Putamen (tissue), 1 donor: ENCODE data around the gene PREX1.
A peak's percentile ranks its signal among the peaks of the same experiment; 100 is the strongest.

Experiments
- DNase-seq: peaks from one replicate; pipeline ENCODE4 v3.0.0-alpha.2; 2016; ENCODE audit warnings: low spot score

PREX1 gene

DNA sequence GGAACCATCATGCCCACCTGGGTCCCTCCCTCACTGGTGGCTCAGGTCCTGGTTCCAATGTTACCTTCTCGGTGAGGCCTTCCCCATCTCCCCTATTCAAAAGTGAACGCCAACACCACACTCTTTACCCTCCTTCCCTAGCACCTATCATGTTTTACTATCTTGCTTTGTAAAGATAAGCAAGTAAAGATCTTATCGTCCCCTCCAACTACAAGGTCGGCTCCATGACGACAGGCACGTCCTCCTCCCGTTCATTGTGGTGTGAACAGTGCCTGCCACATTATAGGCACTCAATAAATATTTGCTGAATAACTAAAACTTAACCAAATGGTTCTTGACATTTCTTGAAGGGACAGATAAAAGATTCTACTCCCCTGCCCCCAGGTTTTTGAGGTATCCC lies 147.1 kb downstream of the PREX1 start:
- no peak for DNase-seq

DNA sequence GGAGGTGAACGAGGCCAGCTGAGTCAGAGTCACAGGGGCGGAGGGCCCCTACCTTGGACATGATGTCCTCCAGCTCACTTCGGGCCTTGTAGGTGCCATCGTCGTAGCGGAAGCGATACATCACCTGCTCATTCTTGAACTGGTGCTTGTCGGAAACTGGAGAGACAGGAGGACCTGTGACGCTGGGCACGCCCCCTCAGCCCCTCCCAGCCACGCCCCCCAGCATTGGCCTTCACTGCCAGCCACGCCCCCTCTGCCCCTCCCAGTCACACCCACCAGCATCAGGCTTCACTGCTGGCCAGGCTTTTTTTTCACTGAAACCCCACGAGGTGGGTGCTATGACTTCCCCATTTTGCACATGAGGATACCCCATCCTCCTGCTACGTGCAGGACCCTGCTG lies 148.2 kb downstream of the PREX1 start:
- DNase-seq, result no peak

DNA sequence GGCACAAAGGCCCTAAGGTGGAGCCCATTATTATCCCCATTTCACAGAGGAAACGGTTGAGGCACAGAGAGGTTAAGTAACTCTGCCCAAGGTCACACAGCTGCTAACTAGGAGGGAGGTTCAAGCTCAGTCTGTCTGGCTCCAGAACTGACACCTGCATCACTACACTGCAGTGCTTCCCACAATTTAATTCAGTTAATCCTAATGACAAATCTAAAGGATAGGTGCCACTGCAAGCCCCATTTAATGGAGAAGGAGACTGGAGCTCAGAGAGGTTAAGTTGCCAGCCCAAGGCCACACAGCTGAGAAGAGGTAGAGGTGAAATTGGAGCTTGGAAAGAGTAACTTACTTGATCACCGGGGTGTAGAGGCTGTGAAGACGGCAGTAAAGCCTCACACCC lies 148.8 kb downstream of the PREX1 start:
- DNase-seq, result no peak

DNA sequence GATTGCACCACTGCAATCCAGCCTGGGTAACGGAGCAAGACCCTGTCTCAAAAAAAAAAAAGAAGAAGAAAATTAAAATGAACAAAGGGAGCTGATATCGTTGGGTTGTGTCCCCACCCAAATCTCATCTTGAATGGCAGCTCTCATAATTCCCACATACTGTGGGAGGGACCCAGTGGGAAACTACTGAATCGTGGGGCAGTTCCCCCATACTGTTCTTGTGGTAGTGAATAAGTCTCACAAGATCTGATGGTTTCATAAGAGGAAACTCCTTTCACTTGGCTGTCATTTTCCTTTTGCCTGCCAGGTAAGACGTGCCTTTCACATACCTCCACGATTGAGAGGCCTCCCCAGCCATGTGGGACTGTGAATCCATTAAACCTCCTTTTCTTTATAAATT lies 149.4 kb downstream of the PREX1 start:
- no peak for DNase-seq

DNA sequence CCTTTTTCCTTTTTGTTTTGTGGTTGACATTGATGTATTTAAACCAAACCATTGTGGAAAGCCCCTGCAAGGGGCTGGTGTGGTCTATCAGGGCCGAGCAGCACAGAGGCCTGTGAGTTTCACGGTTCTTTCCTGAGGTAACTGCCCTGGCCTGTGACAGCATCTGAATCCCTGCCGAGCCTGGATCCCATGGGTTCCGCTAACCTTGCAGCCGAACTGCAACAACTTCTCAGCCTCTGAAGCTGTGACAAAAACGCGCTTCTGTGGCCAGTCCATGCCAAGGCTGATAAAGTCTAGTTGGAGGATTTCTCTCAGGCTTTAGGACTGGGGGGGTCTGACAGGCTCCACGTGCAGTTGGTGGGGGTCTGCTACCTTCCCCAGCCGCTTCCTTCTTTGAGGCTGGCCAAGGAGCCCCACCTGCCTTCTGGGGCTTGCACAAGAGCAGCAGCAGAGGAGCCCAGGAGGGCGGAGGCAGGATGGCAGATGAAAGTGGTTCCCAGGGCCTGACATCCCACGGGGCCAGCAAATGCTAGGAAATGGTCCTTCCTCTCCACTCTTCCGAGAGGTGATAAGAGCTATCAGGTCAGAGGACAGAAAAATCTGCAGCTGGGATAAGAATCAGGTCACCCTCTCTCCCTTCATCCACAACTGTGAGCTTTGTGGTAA lies 150.9 kb downstream of the PREX1 start:
- no peak for DNase-seq

DNA sequence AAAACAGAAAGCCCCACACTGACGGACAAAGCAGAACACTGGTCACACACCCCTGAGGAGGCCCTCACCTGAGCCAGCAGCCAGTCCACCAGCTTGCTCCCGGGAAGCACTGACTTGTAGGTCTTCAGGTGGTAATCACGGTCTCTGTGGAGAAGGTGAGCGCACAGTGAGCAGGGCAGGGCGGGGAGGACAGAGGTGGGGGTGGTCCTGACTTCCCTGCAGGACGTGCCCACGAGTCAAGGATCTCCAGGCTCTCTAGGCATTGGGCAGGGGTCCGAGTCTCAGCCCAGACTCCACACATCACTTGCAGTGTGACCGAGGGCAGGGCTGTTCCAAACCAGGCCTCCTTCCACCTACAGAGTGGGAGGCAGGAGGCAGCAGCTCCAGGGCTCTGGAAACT lies 151.7 kb downstream of the PREX1 start:
- DNase-seq, result no peak

DNA sequence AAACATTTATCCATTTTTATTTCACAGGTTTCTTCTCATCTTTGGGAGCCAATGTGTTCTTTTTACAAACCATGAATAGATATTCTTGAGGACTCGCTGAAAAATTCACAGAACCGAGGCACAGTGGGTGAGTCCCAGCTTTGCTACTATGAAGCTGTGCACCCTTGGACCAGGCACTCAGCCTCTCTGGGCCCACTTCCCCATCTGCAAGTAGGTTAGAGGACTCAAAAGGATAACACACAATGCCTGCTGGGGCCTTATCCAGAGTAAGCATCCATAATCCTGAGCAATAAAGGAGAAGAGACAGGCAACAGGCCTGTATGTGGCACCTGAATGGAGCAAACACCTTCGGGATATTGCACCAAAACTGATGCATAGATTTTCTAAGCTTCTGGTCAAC lies 153.3 kb downstream of the PREX1 start:
- DNase-seq, result no peak

DNA sequence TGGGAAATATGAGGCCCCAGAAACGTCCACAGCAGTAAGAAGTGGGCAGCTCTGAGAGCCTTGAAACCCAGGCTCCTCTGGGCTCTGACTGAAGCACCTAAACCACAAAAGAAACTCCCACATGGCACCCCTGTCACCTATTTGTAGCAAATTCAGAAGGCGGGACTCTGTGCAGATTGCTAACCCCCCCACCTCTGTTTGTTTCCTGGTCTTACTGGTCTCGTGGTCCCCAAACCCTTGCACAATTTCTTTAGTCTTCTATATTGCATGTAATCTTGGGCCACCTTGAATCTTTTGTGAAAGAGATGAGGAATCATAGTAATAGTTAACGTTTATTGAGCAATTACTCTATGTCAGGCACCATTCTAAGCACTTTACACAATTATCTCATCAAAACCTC lies 154.3 kb downstream of the PREX1 start:
- no peak for DNase-seq

DNA sequence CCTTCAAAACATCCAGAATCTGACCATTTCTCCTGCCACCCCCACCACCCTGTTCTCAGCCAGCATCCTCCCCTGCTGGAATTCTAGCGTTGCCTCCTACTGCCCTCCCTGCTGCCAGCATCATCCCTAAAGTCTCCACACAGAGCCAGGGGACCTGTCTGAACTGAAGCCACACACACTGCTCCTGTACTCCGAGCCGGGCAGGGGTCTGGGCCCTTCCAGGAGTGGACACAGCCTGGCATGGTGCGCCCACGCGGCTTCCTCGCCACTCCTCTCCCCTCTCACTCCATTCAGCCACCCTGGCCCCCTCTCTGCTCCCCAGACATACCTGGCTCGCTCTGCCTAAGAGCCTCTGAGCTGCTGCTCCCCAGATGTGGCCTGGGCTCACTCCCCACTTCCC lies 155.5 kb downstream of the PREX1 start:
- no peak for DNase-seq

DNA sequence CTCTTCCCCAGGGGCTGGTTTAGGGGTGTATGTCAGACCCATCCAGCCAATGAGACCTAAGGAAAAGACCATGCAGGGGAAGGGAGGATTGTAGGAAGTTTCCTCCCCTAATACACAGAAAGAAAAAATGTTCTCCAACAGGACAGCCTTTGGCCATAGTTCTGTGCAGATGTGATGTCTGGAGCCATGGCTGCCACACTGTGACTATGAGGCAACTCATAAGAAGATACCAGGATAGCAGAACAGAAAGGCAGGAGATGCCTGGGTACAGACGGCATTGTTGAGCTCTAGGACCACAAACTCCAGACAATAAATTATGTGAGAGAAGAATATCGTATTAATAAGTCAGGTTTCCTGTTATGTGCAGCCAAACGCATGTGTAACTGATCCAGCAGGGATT lies 156.7 kb downstream of the PREX1 start:
- no peak for DNase-seq

DNA sequence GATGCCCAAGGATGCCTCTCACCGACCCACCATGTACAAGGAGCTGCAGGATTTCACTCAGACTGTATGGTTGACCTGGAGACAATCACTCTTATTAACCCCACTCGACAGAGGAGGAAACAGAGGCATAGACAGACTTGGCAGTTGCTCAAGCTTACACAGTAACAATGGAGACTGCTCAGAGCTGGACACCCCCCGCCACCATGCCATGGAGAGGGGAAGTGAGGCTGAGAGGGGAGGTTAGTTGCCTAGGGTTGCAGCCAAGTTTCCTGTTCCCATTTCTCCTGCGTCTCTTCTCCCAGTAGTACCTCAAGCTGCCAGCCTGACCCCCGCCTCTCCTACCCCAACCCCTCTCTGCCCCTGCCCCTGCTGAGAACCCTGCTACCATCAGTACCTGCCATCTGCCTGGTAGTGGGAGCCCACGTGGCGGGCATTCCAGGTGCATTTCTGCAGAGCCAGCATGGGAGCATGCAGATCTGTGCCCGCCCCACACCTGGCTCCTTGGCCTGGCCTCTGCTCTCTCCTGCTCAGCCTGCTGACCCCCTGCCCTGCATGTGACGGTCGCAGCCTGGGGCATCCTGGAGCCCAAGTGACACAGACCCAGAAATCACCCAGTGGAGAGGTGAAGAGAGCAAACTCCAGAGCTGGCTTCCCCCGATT lies 157.7 kb downstream of the PREX1 start:
- DNase-seq, result no peak

DNA sequence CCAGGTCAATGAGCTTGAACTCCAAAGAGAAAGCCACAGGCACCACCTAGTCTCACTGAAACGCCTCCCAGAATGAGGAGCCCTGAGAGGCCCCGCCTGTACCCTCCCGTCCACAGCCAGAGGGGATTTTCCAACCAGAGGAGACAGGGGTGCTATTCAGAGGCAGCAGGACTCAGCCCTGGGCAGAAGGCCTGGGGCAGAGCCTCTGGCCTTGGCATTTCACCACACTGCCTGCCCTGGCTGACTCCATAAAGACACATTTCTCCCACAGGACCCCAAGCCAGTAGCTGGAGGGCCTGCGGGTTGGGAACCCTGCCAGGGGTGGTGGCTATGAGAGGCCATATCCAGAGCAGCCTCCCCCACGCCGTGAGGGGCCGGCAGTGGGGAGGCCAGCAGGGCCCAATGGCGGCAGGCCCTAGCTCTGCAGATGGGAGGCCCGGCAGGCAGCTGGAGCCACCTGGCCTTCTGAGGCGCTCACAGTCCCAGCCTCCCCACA lies 159.3 kb downstream of the PREX1 start:
- DNase-seq, result peak; percentile 70

DNA sequence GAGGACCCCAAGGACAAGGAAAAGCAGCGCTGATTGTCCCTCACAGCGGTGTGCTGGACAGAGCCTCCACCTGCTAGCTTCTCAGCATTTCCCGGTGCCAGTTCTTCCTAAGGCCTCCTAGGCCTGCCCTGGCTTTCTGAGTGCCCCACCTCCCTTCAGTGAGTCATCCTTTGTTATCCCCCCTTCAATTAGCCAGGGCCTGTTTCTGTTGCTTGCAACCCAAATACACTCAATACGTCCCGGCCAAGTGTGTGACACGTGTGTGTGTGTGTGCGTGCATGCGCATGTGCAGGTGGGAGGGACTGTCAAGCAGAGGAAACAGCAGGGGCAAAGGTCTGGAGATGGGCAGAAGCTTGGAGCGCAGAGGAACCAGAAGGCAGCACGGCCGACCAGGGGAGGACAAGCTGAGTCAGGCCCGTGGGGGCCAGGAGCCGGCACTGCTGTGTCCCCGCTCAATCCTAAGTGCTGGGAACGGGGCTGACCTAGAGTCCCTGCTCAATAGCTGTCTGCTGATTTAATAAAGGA lies 159.8 kb downstream of the PREX1 start:
- DNase-seq, result no peak

DNA sequence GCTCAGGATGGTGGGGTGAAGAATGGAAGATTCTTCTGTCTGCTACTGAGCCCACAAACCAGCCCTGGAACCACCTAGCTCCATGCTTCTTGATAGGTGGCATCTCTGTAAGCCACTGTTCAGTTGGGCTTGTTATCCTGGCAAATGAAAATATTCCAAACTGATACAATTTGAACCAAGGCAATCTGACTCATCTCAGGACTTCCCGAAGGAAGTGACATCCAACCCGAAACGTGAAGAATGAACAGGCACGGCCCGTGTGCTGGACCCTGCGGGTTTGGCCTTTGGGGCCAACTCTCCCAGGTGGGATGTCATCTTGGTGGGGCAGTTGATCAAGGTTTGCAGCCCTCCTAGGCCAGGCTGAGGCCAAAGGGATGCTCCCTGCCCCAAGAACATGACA lies 160.3 kb downstream of the PREX1 start:
- DNase-seq, result no peak

DNA sequence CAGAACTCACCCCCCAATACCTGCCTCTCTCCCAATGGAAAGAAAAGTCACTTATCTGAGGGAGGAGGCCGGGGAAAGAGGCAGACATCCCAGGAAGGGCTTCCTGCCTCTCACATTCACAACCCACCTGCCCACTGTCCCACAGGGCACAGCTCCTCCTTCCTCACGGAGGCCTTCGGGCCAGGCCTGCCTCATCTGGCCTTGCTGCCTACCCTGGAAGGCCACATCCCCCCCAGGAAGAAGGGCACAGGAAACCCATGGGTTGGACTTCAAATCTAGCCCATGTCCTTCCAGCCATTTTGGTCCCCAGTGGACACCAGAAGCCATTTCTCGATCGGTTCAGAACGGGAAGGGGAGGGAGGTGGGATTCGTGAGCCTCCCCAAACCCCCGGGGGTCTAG lies 162.0 kb downstream of the PREX1 start:
- DNase-seq, result no peak

DNA sequence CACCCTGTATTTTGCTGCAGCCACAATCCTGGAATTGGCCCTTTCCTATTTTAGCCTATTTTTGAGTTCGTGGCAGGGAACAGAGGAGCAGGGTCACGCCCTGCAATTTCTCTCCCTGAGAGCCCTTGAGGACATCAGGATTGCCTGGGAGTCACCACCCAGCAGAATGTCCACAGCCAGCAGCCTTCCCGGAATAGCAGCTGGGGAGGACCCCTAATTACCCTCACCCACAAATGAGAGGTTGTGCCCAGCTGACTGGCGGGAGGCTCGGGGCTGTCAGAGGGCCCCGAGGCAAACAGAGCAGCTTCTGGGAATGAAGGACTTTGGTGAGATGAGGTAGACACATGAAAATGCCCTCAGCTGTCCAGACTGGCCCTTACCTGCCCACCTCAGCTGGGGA lies 165.1 kb downstream of the PREX1 start:
- no peak for DNase-seq

DNA sequence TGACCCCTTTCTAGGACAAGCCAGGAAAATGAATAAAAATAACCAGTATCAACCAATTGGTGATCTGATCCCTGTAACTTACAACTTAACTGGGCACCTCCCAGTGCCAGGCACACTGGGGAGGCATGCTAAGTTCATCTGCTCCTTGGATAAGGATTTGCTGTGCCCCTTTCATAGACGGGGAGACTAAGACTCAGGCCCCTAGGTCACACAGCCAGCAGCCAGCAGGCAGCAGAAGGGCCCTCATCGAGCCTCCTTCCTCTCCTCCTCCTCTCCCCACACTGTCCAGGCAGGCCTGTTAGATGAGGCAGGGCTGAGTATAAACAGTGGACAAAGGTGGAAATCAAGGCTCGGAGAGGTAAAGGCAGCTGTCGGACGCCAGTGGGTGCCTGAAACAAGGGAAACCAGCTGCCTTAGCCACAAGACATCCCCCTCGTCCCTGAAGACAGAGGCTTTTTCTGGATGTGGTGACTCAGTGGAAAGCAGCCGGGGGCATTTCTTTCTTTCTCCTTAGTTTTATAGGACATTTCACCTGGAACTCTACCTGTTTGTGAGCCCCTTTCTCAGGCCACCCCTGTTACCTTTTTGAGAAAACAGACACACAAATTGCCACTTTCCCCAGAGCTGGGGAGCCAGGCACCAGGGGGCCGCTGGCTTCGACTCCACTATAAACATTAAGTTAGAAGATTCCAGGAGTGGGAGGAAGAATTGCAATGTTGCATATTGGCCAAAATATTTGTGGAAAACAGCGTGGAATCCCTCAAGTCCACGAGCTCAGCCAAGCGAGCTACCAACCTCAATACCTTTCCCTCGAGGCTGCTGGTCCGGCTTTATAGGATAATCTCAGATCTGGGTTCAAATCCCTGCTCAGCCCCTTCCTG lies 166.0 kb downstream of the PREX1 start:
- DNase-seq, result no peak

DNA sequence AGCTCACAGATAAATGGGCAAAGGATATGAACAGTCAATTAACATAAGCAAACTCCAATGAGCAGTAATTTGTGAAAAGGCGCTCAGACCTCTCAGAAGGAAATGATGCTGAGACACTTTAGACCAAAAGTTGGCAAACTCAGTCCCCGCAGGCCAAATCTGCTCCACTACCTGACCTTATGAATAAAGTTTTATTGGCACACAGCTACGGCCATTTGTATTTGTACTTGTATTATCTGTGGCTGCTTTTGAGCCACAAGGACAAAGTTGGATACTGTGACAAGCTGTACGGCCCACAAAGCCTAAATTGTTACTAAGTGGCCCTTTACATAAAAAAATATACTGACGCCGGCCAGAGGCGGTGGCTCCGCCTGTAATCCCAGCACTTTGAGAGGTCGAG lies 167.0 kb downstream of the PREX1 start:
- DNase-seq, result no peak

DNA sequence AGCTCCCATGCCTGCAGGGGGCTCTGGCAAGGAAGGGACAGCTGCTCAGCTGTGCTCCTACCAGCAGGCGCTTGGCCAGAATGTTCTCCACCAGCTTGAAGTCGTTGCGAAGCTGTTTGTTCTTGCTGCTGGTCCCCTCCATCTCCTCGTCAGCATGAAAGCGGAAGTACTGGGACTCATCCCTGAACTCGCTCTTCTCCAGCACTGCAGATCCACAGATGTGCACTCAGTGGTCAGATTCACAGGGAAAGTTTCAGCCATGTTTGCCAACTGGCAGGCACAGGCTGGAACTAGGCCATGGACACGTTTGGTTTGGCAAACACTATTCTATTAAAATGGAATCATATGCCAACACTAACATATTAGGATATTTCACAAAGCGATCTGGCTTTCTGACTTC lies 167.9 kb downstream of the PREX1 start:
- no peak for DNase-seq

DNA sequence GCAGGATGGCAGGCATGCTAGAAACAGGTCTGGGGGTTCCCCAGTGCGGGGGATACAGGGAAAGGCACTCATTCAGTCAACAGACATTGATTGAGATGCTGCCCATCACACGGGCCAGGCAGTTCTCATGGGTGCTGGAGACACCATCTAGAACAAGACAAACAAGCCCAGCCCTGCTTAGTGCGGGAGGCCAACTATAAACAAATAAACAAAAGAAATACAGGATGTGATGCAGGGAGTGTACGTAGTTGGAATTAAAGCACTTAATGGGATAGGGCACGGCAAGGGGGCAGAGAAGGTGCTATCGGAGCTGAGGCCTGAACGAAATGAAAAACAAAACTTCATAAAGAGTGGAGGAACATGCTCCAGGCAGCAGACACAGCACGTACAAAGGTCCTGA lies 169.3 kb downstream of the PREX1 start:
- no peak for DNase-seq

DNA sequence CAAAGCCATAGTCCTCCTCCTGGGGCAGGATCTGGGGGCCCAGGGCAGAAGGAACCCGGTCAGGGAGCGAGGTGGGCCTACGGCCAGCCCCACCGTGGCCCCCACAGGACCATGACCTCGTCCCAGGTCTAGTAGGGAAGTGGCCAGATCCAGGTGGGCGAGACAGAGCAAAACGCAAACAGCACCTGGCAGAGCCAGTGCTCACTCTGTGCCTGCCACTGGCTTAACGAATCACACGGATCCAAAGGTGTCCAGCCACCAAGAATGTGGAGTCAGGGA lies 169.7 kb downstream of the PREX1 start:
- DNase-seq, result no peak

DNA sequence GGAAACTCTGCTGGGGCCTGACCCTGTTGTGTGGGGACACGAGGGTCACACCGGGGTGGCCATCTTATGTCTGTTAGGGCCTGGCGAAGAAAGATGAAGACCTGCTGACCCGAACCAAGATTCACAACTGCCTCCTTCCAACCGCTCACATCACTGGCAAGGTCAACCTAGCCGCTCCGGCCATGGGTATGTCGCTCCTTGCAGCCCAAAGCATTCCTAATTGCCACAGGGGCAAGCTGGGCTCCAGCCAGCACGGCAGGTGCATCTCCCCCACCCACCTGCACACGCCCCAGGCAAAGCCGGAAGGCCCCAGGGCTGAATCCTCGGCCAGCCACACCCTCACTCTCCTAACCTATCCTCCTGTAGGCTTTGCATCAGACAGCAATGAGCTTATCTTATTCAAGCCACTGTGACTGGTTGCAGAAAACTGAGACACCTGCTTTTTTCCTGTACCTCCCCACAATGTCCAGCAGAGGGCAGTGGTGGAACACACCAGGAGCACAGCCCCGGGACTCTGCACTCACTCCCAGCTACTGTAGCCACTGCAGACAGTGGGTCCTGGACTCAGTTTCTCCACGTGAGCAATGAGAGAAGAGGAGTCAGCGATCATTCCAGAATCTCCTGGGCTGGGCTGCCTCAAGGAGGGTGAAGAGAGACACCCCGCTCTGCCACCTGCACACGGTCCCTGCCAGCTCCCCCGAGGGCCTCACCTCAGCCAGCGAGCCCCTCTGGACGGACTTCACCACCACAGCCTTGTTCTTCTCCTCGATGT lies 170.2 kb downstream of the PREX1 start:
- DNase-seq, result peak; percentile 90
